Measurements from ENCODE around the gene CENPL. TPM values are rescaled to one million over a fixed set of nuclear protein-coding genes. Genes with fewer than 3 reads are reported as not detected.

CENPL gene
- total RNA-seq, 4 donors from 2014 or later: 3.2 to 8.5 (median 5.6) TPM

GRCh38 chr1:173853074-173853473 lies 28.4 kb upstream of the CENPL start:
- no peak for DNase-seq (ENCODE audit: low spot score in 2 of 2)
- Histone ChIP-seq H3K4me1 (no peaks in the 10 kb centered on the region), H3K27me3 (no peaks in the 10 kb centered on the region), H3K9me3 (no peaks in the 10 kb centered on the region), H3K27ac (no peak overlapping the region), H3K36me3 (peaks cover 65% of the 10 kb centered on the region), H3K4me3 (no peak overlapping the region)
- 62% methylated on average over 5 of the region's 5 CpGs for WGBS
- no peak for TF ChIP-seq POLR2AphosphoS5 (IDR thresholded peaks at IDR 0.05)
- no peak for TF ChIP-seq CTCF (IDR thresholded peaks at IDR 0.05)
- no peak for TF ChIP-seq POLR2A (IDR thresholded peaks at IDR 0.05)

GRCh38 chr1:173852105-173852504 lies 27.4 kb upstream of the CENPL start:
- WGBS: 91% methylated on average over 4 of the region's 4 CpGs

GRCh38 chr1:173832748-173833147 lies 8.1 kb upstream of the CENPL start:
- TF ChIP-seq POLR2A (IDR thresholded peaks at IDR 0.05) (no peak), EP300 (IDR thresholded peaks at IDR 0.05) (no peak), POLR2AphosphoS5 (IDR thresholded peaks at IDR 0.05) (no peak), CTCF (IDR thresholded peaks at IDR 0.05) (no peak)
- Histone ChIP-seq H3K4me3 (no peak overlapping the region), H3K27me3 (no peaks in the 10 kb centered on the region), H3K27ac (no peak overlapping the region), H3K4me1 (no peaks in the 10 kb centered on the region), H3K9me3 (no peaks in the 10 kb centered on the region), H3K36me3 (peaks cover 55% of the 10 kb centered on the region)
- 96% methylated on average over 1 of the region's 1 CpG for WGBS
- no peak for DNase-seq (ENCODE audit: low spot score in 2 of 2)

More at GRCh38 chr1:173852105-173852504, 27.4 kb upstream of the CENPL start:
- Histone ChIP-seq H3K4me3 (no peak overlapping the region), H3K9me3 (no peaks in the 10 kb centered on the region), H3K27ac (no peak overlapping the region), H3K27me3 (no peaks in the 10 kb centered on the region), H3K4me1 (no peaks in the 10 kb centered on the region), H3K36me3 (peaks cover 59% of the 10 kb centered on the region)
- no peak for DNase-seq (ENCODE audit: low spot score in 2 of 2)
- TF ChIP-seq CTCF (IDR thresholded peaks at IDR 0.05) (no peak), EP300 (IDR thresholded peaks at IDR 0.05) (no peak), POLR2A (IDR thresholded peaks at IDR 0.05) (no peak), POLR2AphosphoS5 (IDR thresholded peaks at IDR 0.05) (no peak)

- Histone ChIP-seq H3K27ac (no peak overlapping the region), H3K4me1 (peaks cover 21% of the 10 kb centered on the region), H3K27me3 (no peaks in the 10 kb centered on the region), H3K36me3 (peaks cover 8% of the 10 kb centered on the region), H3K9me3 (no peaks in the 10 kb centered on the region), H3K4me3 (no peak overlapping the region)
- TF ChIP-seq CTCF (IDR thresholded peaks at IDR 0.05) (no peak), EP300 (IDR thresholded peaks at IDR 0.05) (no peak), POLR2A (IDR thresholded peaks at IDR 0.05) (no peak), POLR2AphosphoS5 (IDR thresholded peaks at IDR 0.05) (no peak)
- 85% methylated on average over 2 of the region's 2 CpGs for WGBS
- DNase-seq (ENCODE audit: low spot score in 2 of 2): no peak
Measured at GRCh38 chr1:173827611-173828010, 2.9 kb upstream of the CENPL start.

GRCh38 chr1:173823781-173824314 lies 835 bp downstream of the CENPL start:
- Histone ChIP-seq H3K36me3 (no peaks in the 10 kb centered on the region), H3K27ac (peak overlapping the region; percentile 96), H3K9me3 (no peaks in the 10 kb centered on the region), H3K4me3 (peak overlapping the region; percentile 83), H3K4me1 (peaks cover 21% of the 10 kb centered on the region), H3K27me3 (no peaks in the 10 kb centered on the region)
- no peak for DNase-seq (ENCODE audit: low spot score in 2 of 2)
- TF ChIP-seq CTCF (IDR thresholded peaks at IDR 0.05) (no peak), EP300 (IDR thresholded peaks at IDR 0.05) (no peak), POLR2AphosphoS5 (IDR thresholded peaks at IDR 0.05) (no peak), POLR2A (IDR thresholded peaks at IDR 0.05) (no peak)
- 0% methylated on average over 19 of the region's 25 CpGs for WGBS

Data from suprapubic skin (tissue), 4 donors.